Astrocyte of the cerebellum (primary cell): ENCODE measurements around the gene SORCS2.

Experiments used
- DNase-seq: peaks from one replicate; pipeline ENCODE4 v3.0.0-alpha.2; 2011; ENCODE audit warnings: low read depth
- H3K4me3 ChIP-seq: 2 replicates; pipeline ENCODE4 v1.5.1; 2011; ENCODE audit warnings: mild to moderate bottlenecking, low read depth, low read length, moderate library complexity
- CTCF ChIP-seq: IDR thresholded peaks from 2 replicates; pipeline ENCODE4 v1.5.1; 2012; ENCODE audit warnings: low read length, low read depth, moderate library complexity, mild to moderate bottlenecking; ENCODE audit errors: missing control alignments
- in situ Hi-C: cut with HindIII; loops from 2 replicates; pipeline ENCODE4 v1.10.0; 2017; ENCODE audit warnings: low sequenced_read_pairs

The SORCS2 gene

GRCh38 chr4:7419961-7420660 lies 227.8 kb downstream of the SORCS2 start:
- in situ Hi-C loops: no loop called here
- H3K4me3 ChIP-seq: no peak overlapping the region
- no peak for DNase-seq
- no peak for TF ChIP-seq CTCF

- DNase-seq: no peak
- no peak for TF ChIP-seq CTCF
- H3K4me3 ChIP-seq: no peak overlapping the region
- in situ Hi-C loops: no loop called here
Measured at GRCh38 chr4:7420661-7421040, 228.3 kb downstream of the SORCS2 start.

- no peak for DNase-seq
- no peak overlapping the region for H3K4me3 ChIP-seq
- no peak for TF ChIP-seq CTCF
- in situ Hi-C loops: no loop called here
Measured at GRCh38 chr4:7421356-7422150, 229.2 kb downstream of the SORCS2 start.

- in situ Hi-C loops: no loop called here
- no peak for TF ChIP-seq CTCF
- no peak for DNase-seq
- no peak overlapping the region for H3K4me3 ChIP-seq
Measured at GRCh38 chr4:7422151-7422897, 230.0 kb downstream of the SORCS2 start.

GRCh38 chr4:7422898-7423180 lies 230.5 kb downstream of the SORCS2 start:
- in situ Hi-C loops: no loop called here
- H3K4me3 ChIP-seq: no peak overlapping the region
- no peak for DNase-seq
- TF ChIP-seq CTCF: no peak

- TF ChIP-seq CTCF: no peak
- no peak for DNase-seq
- in situ Hi-C loops: no loop called here
Measured at GRCh38 chr4:7423391-7423790, 231.1 kb downstream of the SORCS2 start.

More at GRCh38 chr4:7423391-7423790, 231.1 kb downstream of the SORCS2 start:
- H3K4me3 ChIP-seq: no peak overlapping the region
